Lung (tissue), 12 donors: ENCODE data around the gene EPG5. TPM values are rescaled to one million over a fixed set of nuclear protein-coding genes. Genes with fewer than 3 reads are reported as not detected.
"Not testable (repeated sequence)": the region's sequence is repeated elsewhere in the genome, so short reads cannot be mapped to it uniquely, and the experiment has no call there.

ENCODE experiments used
- ATAC-seq: fragments of 200-7000 bp; cut with Tn5 transposase; one replicate; pipeline ENCODE4 v1.9.1; 2020; ENCODE audit warnings: moderate number of reproducible peaks; ENCODE audit not compliant: insufficient read depth, low FRiP score
- DNase-seq, 3 donors: peaks; one replicate each; pipeline ENCODE4 v3.0.0-alpha.2; 2013 to 2017
- H3K27ac ChIP-seq, 2 donors: one replicate each; pipeline ENCODE4 v1.5.1; 2013; ENCODE audit warnings: mild to moderate bottlenecking in 2 of 2, moderate library complexity in 2 of 2, control low read depth in 1 of 2, inconsistent platforms in 1 of 2, low read depth in 1 of 2, low read length in 1 of 2
- H3K27me3 ChIP-seq, 3 donors: one replicate each; pipeline ENCODE4 v1.5.1; 2013; ENCODE audit warnings: low read length in 2 of 3; ENCODE audit not compliant: control insufficient read depth in 3 of 3, insufficient read depth in 3 of 3
- H3K36me3 ChIP-seq, 4 donors: one replicate each; pipeline ENCODE4 v1.5.1; 2013; ENCODE audit warnings: low read length in 4 of 4, mild to moderate bottlenecking in 1 of 4, moderate library complexity in 1 of 4; ENCODE audit not compliant: control insufficient read depth in 4 of 4, insufficient read depth in 4 of 4
- H3K4me1 ChIP-seq, 5 donors: one replicate each; pipeline ENCODE4 v1.5.1; 2013; ENCODE audit warnings: low read length in 5 of 5, mild to moderate bottlenecking in 2 of 5, moderate library complexity in 1 of 5; ENCODE audit not compliant: control insufficient read depth in 5 of 5, insufficient read depth in 5 of 5
- H3K4me3 ChIP-seq: one replicate; pipeline ENCODE4 v1.5.1; 2013; ENCODE audit warnings: mild to moderate bottlenecking, control low read depth, moderate library complexity
- H3K9ac ChIP-seq, 2 donors: one replicate each; pipeline ENCODE4 v1.5.1; 2013; ENCODE audit warnings: low read length in 2 of 2, control low read depth in 1 of 2; ENCODE audit not compliant: insufficient read depth in 1 of 2
- H3K9me3 ChIP-seq, 4 donors: one replicate each; pipeline ENCODE4 v1.5.1; 2013; ENCODE audit warnings: low read length in 3 of 4, mild to moderate bottlenecking in 1 of 4, moderate library complexity in 1 of 4; ENCODE audit not compliant: control insufficient read depth in 4 of 4, insufficient read depth in 3 of 4
- WGBS, 2 donors: extraction: QIAGEN DNeasy Blood & Tissue Kit; methylation state at CpG; one replicate each; pipeline ENCODE4 v1.1.7; 2013; 5-methylcytosine and 5-hydroxymethylcytosine counted together
- polyA plus RNA-seq, 2 donors: library from polyadenylated mRNA; stranded (reverse); fragments of 200-250 nt; gene quantifications; one replicate each; pipeline ENCODE4 v1.2.1, GENCODE V29; 2013
- total RNA-seq, 2 donors: library from RNA; depleted of rRNA in 1 of 2; stranded (reverse); fragments of >200 nt in 1 of 2; gene quantifications; one replicate each; pipeline ENCODE4 v1.2.1, GENCODE V29; 2014 to 2021
- TF ChIP-seq, protein P1 (sequence below): IDR thresholded peaks from 2 replicates; pipeline ENCODE4 v1.5.1; 2012; ENCODE audit warnings: mild to moderate bottlenecking; ENCODE audit errors: control extremely low read depth, extremely low read depth
- donor health status: control.
- donor health status: control.
- donor health status: Bipolar disorder and iron deficiency.
- donor health status: healthy.
- donor health status: DM: yes; HTN: yes; CAD: no.

EPG5 gene
- total and polyA plus RNA-seq, 4 donors: 7.0 to 64.5 (median 20.9) TPM

DNA sequence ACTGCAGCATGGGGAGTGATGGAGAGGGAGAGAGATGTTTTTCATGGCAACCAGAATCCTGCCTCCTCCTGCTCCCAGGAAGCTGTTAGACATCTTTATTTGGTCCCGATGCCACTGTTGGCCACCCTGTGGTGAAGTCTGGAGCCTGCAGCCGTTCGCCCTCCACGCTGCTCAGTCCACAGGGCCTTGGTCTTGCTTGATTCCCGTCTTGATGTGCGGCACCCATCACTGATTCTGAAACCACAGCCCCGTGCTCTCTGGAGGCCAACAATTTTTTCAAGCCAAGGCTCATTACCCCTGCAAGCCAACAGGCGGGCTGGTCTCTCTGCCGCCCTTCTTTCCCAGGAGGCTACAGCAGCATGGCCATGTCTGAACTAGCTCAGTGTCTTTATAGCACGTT, 117.1 kb downstream of the EPG5 start:
- H3K27ac ChIP-seq: no peak overlapping the region
- no peaks in the 10 kb centered on the region for H3K4me1 ChIP-seq
- H3K27me3 ChIP-seq: no peaks in the 10 kb centered on the region
- DNase-seq: no peak
- H3K9me3 ChIP-seq: no peaks in the 10 kb centered on the region
- no peak overlapping the region for H3K9ac ChIP-seq
- TF ChIP-seq, protein P1, sequence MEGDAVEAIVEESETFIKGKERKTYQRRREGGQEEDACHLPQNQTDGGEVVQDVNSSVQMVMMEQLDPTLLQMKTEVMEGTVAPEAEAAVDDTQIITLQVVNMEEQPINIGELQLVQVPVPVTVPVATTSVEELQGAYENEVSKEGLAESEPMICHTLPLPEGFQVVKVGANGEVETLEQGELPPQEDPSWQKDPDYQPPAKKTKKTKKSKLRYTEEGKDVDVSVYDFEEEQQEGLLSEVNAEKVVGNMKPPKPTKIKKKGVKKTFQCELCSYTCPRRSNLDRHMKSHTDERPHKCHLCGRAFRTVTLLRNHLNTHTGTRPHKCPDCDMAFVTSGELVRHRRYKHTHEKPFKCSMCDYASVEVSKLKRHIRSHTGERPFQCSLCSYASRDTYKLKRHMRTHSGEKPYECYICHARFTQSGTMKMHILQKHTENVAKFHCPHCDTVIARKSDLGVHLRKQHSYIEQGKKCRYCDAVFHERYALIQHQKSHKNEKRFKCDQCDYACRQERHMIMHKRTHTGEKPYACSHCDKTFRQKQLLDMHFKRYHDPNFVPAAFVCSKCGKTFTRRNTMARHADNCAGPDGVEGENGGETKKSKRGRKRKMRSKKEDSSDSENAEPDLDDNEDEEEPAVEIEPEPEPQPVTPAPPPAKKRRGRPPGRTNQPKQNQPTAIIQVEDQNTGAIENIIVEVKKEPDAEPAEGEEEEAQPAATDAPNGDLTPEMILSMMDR: no peak
- WGBS, 2 donors: 74 to 83% methylated on average over 10 of the region's 10 CpGs
- peaks cover 17 to 33% (median 20%) of the 10 kb centered on the region in 4 donors for H3K36me3 ChIP-seq
- no peak for ATAC-seq
- no peak overlapping the region for H3K4me3 ChIP-seq

DNA sequence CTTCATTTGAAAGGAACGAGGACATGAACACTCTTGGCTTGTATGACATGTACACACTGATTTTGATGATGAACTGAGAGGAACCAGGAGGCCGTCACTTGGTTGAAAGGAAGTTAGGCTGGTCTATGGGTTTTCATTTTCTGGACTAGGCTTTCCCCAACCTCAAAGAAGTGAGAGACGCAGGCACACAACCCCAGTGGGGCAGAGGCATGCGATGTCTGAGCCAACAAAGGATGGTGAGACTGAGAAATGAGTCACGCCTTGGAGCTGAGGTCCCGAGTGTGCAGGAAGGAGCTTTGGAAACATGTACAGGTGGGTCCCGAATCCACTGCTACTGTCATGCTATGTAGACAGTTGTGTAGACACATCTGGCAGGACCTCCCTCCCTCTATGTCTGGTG, 117.6 kb downstream of the EPG5 start:
- Histone ChIP-seq H3K9ac (no peak overlapping the region), H3K27ac (no peak overlapping the region), H3K9me3 (no peaks in the 10 kb centered on the region), H3K4me3 (no peak overlapping the region), H3K27me3 (no peaks in the 10 kb centered on the region), H3K4me1 (no peaks in the 10 kb centered on the region), H3K36me3 (peaks cover 13 to 31% (median 18%) of the 10 kb centered on the region in 4 donors)
- ATAC-seq: no peak
- TF ChIP-seq, protein P1: no peak
- WGBS, 2 donors: 92 to 94% methylated on average over 7 of the region's 7 CpGs
- no peak for DNase-seq

DNA sequence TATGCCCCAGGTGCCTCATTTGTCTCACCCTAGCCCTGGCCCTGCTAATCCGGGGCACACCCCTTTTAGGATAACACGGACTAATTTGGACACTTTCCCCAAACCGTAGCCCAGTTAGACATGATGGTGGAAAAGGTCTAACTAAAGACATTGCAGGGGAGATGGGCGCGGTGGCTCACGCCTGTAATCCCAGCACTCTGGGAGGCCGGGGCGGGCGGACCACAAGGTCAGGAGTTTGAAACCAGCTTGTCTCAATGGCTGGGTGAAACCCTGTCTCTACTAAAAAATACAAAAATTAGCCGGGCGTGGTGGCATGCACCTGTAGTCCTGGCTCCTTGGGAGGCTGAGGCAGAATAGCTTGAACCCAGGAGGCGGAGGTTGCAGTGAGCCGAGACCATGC, 118.5 kb downstream of the EPG5 start:
- not testable (repeated sequence) for H3K27ac ChIP-seq, H3K9me3 ChIP-seq, H3K4me1 ChIP-seq, ATAC-seq, H3K9ac ChIP-seq, H3K27me3 ChIP-seq, DNase-seq, H3K4me3 ChIP-seq
- H3K36me3 ChIP-seq: peaks cover 13 to 27% (median 14%) of the 10 kb centered on the region in 4 donors
- 99% methylated on average over 13 of the region's 13 CpGs for WGBS, 2 donors

DNA sequence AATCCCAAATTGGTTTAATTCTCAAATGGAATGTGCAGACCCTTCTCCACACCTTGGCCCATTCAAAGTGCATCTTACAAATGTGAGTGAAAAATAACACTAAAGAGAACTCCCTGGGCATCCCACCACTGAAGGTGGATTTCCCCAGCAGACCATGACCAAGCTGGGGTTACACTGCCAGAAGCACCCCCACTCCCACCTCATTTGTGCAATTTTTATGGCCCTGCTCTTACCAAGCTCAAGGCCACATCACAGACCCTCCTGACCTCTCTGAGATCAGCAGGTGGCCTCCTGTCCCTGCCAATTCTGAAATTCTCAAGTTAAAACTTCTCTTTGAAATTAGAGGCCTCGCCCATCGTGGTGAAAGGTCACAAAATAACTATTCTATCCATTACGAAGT, 120.0 kb downstream of the EPG5 start:
- no peak overlapping the region for H3K27ac ChIP-seq
- ATAC-seq (no peak), DNase-seq (no peak)
- H3K4me3 ChIP-seq: no peak overlapping the region
- no peaks in the 10 kb centered on the region for H3K4me1 ChIP-seq
- 64 to 78% methylated on average over 3 of the region's 3 CpGs for WGBS, 2 donors
- H3K9ac ChIP-seq: no peak overlapping the region
- no peaks in the 10 kb centered on the region for H3K9me3 ChIP-seq
- TF ChIP-seq, protein P1: no peak
- H3K36me3 ChIP-seq: peaks cover 6 to 20% (median 8%) of the 10 kb centered on the region in 4 donors
- H3K27me3 ChIP-seq: no peaks in the 10 kb centered on the region
